IMR-90 (cell line): ENCODE results near the gene GNB5. TPM values are rescaled to one million over a fixed set of nuclear protein-coding genes. Genes with fewer than 3 reads are reported as not detected.

Experiments used
- ATAC-seq: fragments of 200-7000 bp; cut with Tn5 transposase; 2 replicates; pipeline ENCODE4 v1.9.1; 2020; ENCODE audit warnings: low read depth, mild to moderate bottlenecking, moderate library complexity
- BruUV-seq: library from RNA; stranded (reverse); fragments of 400-500 nt; replicated peaks from 2 replicates; lab custom pipeline; 2021; lab: Mats Ljungman, UMichigan
- CTCF ChIA-PET: fragments of 300-600 bp; formaldehyde crosslinking; extraction: SDS; loops from one replicate; lab custom pipeline; 2021; ENCODE audit warnings: antibody characterized with exemption; lab: Yijun Ruan, JAX
- POLR2A ChIA-PET: fragments of 300-600 bp; sonication (Branson Sonifier 250); formaldehyde crosslinking; loops from one replicate; lab custom pipeline; 2022; ENCODE audit warnings: antibody characterized with exemption; ENCODE audit not compliant: unreplicated experiment; lab: Charles Lee
- DNase-seq: peaks from one replicate; pipeline ENCODE4 v3.0.0; 2013
- H2AFZ ChIP-seq: replicated peaks from 2 replicates; pipeline ENCODE3; 2013; ENCODE audit warnings: low read length, mild to moderate bottlenecking; ENCODE audit not compliant: poor library complexity
- H2AK5ac ChIP-seq: 2 replicates; pipeline ENCODE4 v1.6.1; 2013; ENCODE audit warnings: low read depth, low read length, inconsistent platforms
- H2AK9ac ChIP-seq: replicated peaks from 2 replicates; pipeline ENCODE3; 2013; ENCODE audit warnings: mild to moderate bottlenecking, low read depth, low read length, moderate library complexity; ENCODE audit not compliant: poor library complexity
- H2BK120ac ChIP-seq: 2 replicates; pipeline ENCODE4 v1.6.1; 2013; ENCODE audit warnings: low read depth, low read length, inconsistent platforms
- H2BK15ac ChIP-seq: 3 replicates; pipeline ENCODE4 v1.6.1; 2013; ENCODE audit warnings: low read depth, low read length, inconsistent platforms
- H2BK20ac ChIP-seq: 2 replicates; pipeline ENCODE4 v1.6.1; 2013; ENCODE audit warnings: low read depth, mild to moderate bottlenecking, inconsistent platforms, low read length, moderate library complexity
- H2BK5ac ChIP-seq: 2 replicates; pipeline ENCODE4 v1.6.1; 2013; ENCODE audit warnings: mild to moderate bottlenecking, low read depth, low read length, inconsistent platforms; ENCODE audit not compliant: poor library complexity, severe bottlenecking
- H3K14ac ChIP-seq: replicated peaks from 2 replicates; pipeline ENCODE4 v1.6.1; 2013; ENCODE audit warnings: low read depth, low read length, inconsistent platforms
- H3K18ac ChIP-seq: 2 replicates; pipeline ENCODE4 v1.6.1; 2013; ENCODE audit warnings: low read depth, low read length, control low read depth
- H3K23ac ChIP-seq: 2 replicates; pipeline ENCODE4 v1.6.1; 2013; ENCODE audit warnings: low read depth, low read length, inconsistent platforms
- H3K27ac ChIP-seq: 2 replicates; pipeline ENCODE4 v1.5.1; 2013; ENCODE audit warnings: mild to moderate bottlenecking, control low read depth, low read length; ENCODE audit not compliant: insufficient read depth
- H3K27me3 ChIP-seq: 2 replicates; pipeline ENCODE4 v1.6.1; 2013; ENCODE audit warnings: low read length; ENCODE audit not compliant: control insufficient read depth, insufficient read depth
- H3K36me3 ChIP-seq: 2 replicates; pipeline ENCODE4 v1.6.1; 2013; ENCODE audit warnings: low read length, mixed read lengths; ENCODE audit not compliant: control insufficient read depth, insufficient read depth
- H3K4ac ChIP-seq: 2 replicates; pipeline ENCODE4 v1.6.1; 2013; ENCODE audit warnings: low read depth, low read length, inconsistent platforms
- H3K4me1 ChIP-seq: 2 replicates; pipeline ENCODE4 v1.6.1; 2013; ENCODE audit warnings: low read length, mixed read lengths; ENCODE audit not compliant: control insufficient read depth, insufficient read depth
- H3K4me2 ChIP-seq: 2 replicates; pipeline ENCODE4 v1.6.1; 2013; ENCODE audit warnings: low read depth, mild to moderate bottlenecking, control low read depth, low read length, moderate library complexity
- H3K4me3 ChIP-seq: 2 replicates; pipeline ENCODE4 v1.5.1; 2013; ENCODE audit warnings: low read depth, mild to moderate bottlenecking, control low read depth, low read length, moderate library complexity; ENCODE audit not compliant: insufficient read depth
- H3K56ac ChIP-seq: 2 replicates; pipeline ENCODE4 v1.6.1; 2013; ENCODE audit warnings: low read length, inconsistent platforms; ENCODE audit not compliant: insufficient read depth; ENCODE audit errors: extremely low read depth
- H3K79me1 ChIP-seq, 2 experiments: 2 replicates each; pipeline ENCODE4 v1.6.1; 2013; ENCODE audit warnings: low read length in 2 of 2, inconsistent platforms in 1 of 2, low read depth in 1 of 2
- H3K9ac ChIP-seq: 2 replicates; pipeline ENCODE4 v1.6.1; 2013; ENCODE audit warnings: low read depth, low read length, control low read depth
- H3K9me1 ChIP-seq: 2 replicates; pipeline ENCODE4 v1.6.1; 2013; ENCODE audit warnings: low read length, inconsistent platforms; ENCODE audit not compliant: insufficient read depth
- H3K9me3 ChIP-seq: 2 replicates; pipeline ENCODE4 v1.6.1; 2013; ENCODE audit warnings: low read length; ENCODE audit not compliant: control insufficient read depth, insufficient read depth
- H4K20me1 ChIP-seq: 2 replicates; pipeline ENCODE4 v1.6.1; 2013; ENCODE audit warnings: low read length, inconsistent platforms; ENCODE audit not compliant: insufficient read depth
- H4K5ac ChIP-seq: 2 replicates; pipeline ENCODE4 v1.6.1; 2013; ENCODE audit warnings: mild to moderate bottlenecking, low read depth, low read length, control low read depth
- H4K8ac ChIP-seq, 2 experiments: 2 replicates each; pipeline ENCODE4 v1.6.1; 2013; ENCODE audit warnings: low read depth in 2 of 2, low read length in 2 of 2, control low read depth in 1 of 2, inconsistent platforms in 1 of 2
- H4K91ac ChIP-seq: 2 replicates; pipeline ENCODE4 v1.6.1; 2013; ENCODE audit warnings: low read depth, low read length, inconsistent platforms; ENCODE audit not compliant: insufficient read depth
- BHLHE40 ChIP-seq: fragments of 150-350 bp; IDR thresholded peaks from 2 replicates; pipeline ENCODE4 v1.6.1; 2016; ENCODE audit warnings: mild to moderate bottlenecking, low read depth, low read length
- CEBPB ChIP-seq: IDR thresholded peaks from 2 replicates; pipeline ENCODE4 v1.6.1; 2012; ENCODE audit warnings: low read depth, low read length, improper control_type of control experiment
- CHD1 ChIP-seq: IDR thresholded peaks from 2 replicates; pipeline ENCODE4 v1.6.1; 2012; ENCODE audit warnings: low read depth, low read length, improper control_type of control experiment
- FOS ChIP-seq: fragments of 150-350 bp; IDR thresholded peaks from 2 replicates; pipeline ENCODE4 v1.6.1; 2016; ENCODE audit warnings: low read depth, low read length
- MAFK ChIP-seq: IDR thresholded peaks from 2 replicates; pipeline ENCODE4 v1.6.1; 2012; ENCODE audit warnings: low read depth, low read length, improper control_type of control experiment
- MAZ ChIP-seq: IDR thresholded peaks from 2 replicates; pipeline ENCODE4 v1.6.1; 2012; ENCODE audit warnings: low read depth, mild to moderate bottlenecking, low read length, improper control_type of control experiment, moderate library complexity, borderline replicate concordance
- MXI1 ChIP-seq: IDR thresholded peaks from 2 replicates; pipeline ENCODE4 v1.6.1; 2012; ENCODE audit warnings: low read depth, mild to moderate bottlenecking, low read length, moderate library complexity, borderline replicate concordance
- NFE2L2 ChIP-seq: fragments of 150-350 bp; IDR thresholded peaks from 2 replicates; pipeline ENCODE4 v1.6.1; 2016; ENCODE audit warnings: low read depth, mild to moderate bottlenecking, low read length
- POLR2A ChIP-seq: IDR thresholded peaks from 2 replicates; pipeline ENCODE4 v1.6.1; 2012; ENCODE audit warnings: mild to moderate bottlenecking, low read depth, low read length
- RAD21 ChIP-seq: IDR thresholded peaks from 2 replicates; pipeline ENCODE4 v1.6.1; 2012; ENCODE audit warnings: low read length, improper control_type of control experiment
- RCOR1 ChIP-seq: IDR thresholded peaks from 2 replicates; pipeline ENCODE4 v1.6.1; 2012; ENCODE audit warnings: mild to moderate bottlenecking, low read length, improper control_type of control experiment; ENCODE audit not compliant: insufficient replicate concordance
- RFX5 ChIP-seq: IDR thresholded peaks from 2 replicates; pipeline ENCODE4 v1.8.0; 2012; ENCODE audit warnings: low read depth, mild to moderate bottlenecking, low read length, moderate library complexity
- SMC3 ChIP-seq: fragments of 150-350 bp; IDR thresholded peaks from 2 replicates; pipeline ENCODE4 v1.6.1; 2016; ENCODE audit warnings: low read depth, mild to moderate bottlenecking, antibody characterized with exemption, low read length, moderate library complexity
- WGBS, 2 experiments: methylation state at CpG; one replicate each; pipeline versions ENCODE4 v1.1.5 to v1.1.7; 2013; ENCODE audit warnings: missing lambda C conversion rate in 2 of 2; ENCODE audit not compliant: insufficient read length in 1 of 2; ENCODE audit errors: extremely low coverage in 2 of 2; 5-methylcytosine and 5-hydroxymethylcytosine counted together
- dilution Hi-C: fragments of 300-500 bp; cut with HindIII; formaldehyde crosslinking; loops from one replicate; pipeline ENCODE4 v1.14.3; 2018; ENCODE audit warnings: low sequenced_read_pairs; ENCODE audit not compliant: unreplicated experiment
- in situ Hi-C: fragments of 300-500 bp; cut with MboI; formaldehyde crosslinking; loops from 3 replicates; pipeline ENCODE4 v1.14.3; 2019; ENCODE audit warnings: low sequenced_read_pairs, inconsistent platforms, mixed read lengths
- intact Hi-C: fragments of 100-400 bp; cut with micrococcal nuclease; formaldehyde crosslinking; loops from 2 replicates; pipeline ENCODE4 v1.10.0; 2022
- polyA plus RNA-seq, 3 experiments: library from polyadenylated mRNA; depleted of rRNA; stranded (reverse); fragments of >200 nt; gene quantifications; 2 replicates each; pipeline ENCODE4 v1.2.3, GENCODE V29; 2012; ENCODE audit warnings: low replicate concordance in 1 of 3
- total RNA-seq: library from RNA; depleted of rRNA; stranded (reverse); fragments of >200 nt; gene quantifications from 2 replicates; pipeline ENCODE4 v1.2.3, GENCODE V29; 2012
- TF ChIP-seq, protein P1 (sequence below): fragments of 150-350 bp; IDR thresholded peaks from 2 replicates; pipeline ENCODE4 v1.6.1; 2016; ENCODE audit warnings: low read depth, mild to moderate bottlenecking, low read length, moderate library complexity, borderline replicate concordance
- TF ChIP-seq, protein P2 (sequence below): fragments of 150-350 bp; IDR thresholded peaks from 2 replicates; pipeline ENCODE4 v1.6.1; 2017; ENCODE audit warnings: mild to moderate bottlenecking, antibody characterized with exemption, low read length, low read depth
- TF ChIP-seq, protein P3 (sequence below): conservative IDR thresholded peaks from 2 replicates; pipeline ENCODE4 v1.5.1; 2012; ENCODE audit warnings: mild to moderate bottlenecking, low read depth, low read length, improper control_type of control experiment

Gene GNB5
- total and polyA plus RNA-seq, 2 of the 4 experiments (the other 2 are of a cell fraction) = 27.7 to 33.2 TPM

DNA sequence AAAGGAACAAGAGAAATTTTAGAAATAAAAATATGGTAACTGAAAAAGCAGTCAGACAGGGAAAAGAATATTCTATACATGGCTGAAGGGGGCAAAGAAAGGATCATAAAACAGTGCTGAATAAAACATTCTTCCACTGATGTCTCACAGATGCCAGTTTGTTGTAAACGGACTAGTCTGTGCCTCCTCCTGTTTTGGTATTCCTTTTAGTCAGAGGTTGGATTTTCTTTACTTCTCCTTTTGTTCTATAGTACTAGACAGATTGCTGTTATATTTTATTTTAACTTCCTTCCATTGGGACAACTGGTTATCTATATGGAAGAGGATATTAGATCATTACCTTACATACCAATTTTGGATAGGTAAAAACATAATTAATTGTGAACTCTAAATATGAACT, 16.0 kb upstream of the GNB5 start:
- no peak overlapping the region for H2AK9ac ChIP-seq
- ATAC-seq = no peak
- H4K8ac ChIP-seq = no peak overlapping the region
- H4K5ac ChIP-seq = no peak overlapping the region
- H3K4me1 ChIP-seq = no peaks in the 10 kb centered on the region
- no peak for DNase-seq
- WGBS, 2 experiments = no CpG with 5 or more reads among the region's 1 CpG
- no peaks in the 10 kb centered on the region for H3K79me1 ChIP-seq
- H3K9me3 ChIP-seq = no peaks in the 10 kb centered on the region
- H2AFZ ChIP-seq = no peak overlapping the region
- H3K23ac ChIP-seq = no peak overlapping the region
- intact Hi-C loops = loop anchor here (5.0 kb wide), 1 partner anchor 225 kb away; no protein-coding TSS in a partner anchor
- no peak overlapping the region for H3K9ac ChIP-seq
- no peaks in the 10 kb centered on the region for H3K9me1 ChIP-seq
- H3K4me2 ChIP-seq = no peak overlapping the region
- no peak overlapping the region for H4K91ac ChIP-seq
- no peak overlapping the region for H3K4ac ChIP-seq
- no peak overlapping the region for H2BK5ac ChIP-seq
- no peak overlapping the region for H2AK5ac ChIP-seq
- no peak overlapping the region for H3K27ac ChIP-seq
- BruUV-seq = no TSS peak
- no peak overlapping the region for H2BK20ac ChIP-seq
- in situ Hi-C loops = no loop called here
- H2BK120ac ChIP-seq = no peak overlapping the region
- no peak for TF ChIP-seq MAFK
- TF ChIP-seq FOS = no peak
- no peak for TF ChIP-seq BHLHE40
- TF ChIP-seq, protein P1, sequence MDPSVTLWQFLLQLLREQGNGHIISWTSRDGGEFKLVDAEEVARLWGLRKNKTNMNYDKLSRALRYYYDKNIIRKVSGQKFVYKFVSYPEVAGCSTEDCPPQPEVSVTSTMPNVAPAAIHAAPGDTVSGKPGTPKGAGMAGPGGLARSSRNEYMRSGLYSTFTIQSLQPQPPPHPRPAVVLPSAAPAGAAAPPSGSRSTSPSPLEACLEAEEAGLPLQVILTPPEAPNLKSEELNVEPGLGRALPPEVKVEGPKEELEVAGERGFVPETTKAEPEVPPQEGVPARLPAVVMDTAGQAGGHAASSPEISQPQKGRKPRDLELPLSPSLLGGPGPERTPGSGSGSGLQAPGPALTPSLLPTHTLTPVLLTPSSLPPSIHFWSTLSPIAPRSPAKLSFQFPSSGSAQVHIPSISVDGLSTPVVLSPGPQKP = no peak
- TF ChIP-seq RAD21 = no peak
- TF ChIP-seq, protein P2, sequence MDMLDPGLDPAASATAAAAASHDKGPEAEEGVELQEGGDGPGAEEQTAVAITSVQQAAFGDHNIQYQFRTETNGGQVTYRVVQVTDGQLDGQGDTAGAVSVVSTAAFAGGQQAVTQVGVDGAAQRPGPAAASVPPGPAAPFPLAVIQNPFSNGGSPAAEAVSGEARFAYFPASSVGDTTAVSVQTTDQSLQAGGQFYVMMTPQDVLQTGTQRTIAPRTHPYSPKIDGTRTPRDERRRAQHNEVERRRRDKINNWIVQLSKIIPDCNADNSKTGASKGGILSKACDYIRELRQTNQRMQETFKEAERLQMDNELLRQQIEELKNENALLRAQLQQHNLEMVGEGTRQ = no peak
- no peak for TF ChIP-seq RFX5
- TF ChIP-seq CEBPB = no peak
- TF ChIP-seq CHD1 = no peak
- TF ChIP-seq MAZ = no peak
- no peak for TF ChIP-seq MXI1
- no peak for TF ChIP-seq POLR2A
- no peak for TF ChIP-seq SMC3
- TF ChIP-seq, protein P3, sequence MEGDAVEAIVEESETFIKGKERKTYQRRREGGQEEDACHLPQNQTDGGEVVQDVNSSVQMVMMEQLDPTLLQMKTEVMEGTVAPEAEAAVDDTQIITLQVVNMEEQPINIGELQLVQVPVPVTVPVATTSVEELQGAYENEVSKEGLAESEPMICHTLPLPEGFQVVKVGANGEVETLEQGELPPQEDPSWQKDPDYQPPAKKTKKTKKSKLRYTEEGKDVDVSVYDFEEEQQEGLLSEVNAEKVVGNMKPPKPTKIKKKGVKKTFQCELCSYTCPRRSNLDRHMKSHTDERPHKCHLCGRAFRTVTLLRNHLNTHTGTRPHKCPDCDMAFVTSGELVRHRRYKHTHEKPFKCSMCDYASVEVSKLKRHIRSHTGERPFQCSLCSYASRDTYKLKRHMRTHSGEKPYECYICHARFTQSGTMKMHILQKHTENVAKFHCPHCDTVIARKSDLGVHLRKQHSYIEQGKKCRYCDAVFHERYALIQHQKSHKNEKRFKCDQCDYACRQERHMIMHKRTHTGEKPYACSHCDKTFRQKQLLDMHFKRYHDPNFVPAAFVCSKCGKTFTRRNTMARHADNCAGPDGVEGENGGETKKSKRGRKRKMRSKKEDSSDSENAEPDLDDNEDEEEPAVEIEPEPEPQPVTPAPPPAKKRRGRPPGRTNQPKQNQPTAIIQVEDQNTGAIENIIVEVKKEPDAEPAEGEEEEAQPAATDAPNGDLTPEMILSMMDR = no peak
- TF ChIP-seq NFE2L2 = no peak
- no peak for TF ChIP-seq RCOR1
- POLR2A ChIA-PET = no interaction called here
- no peak overlapping the region for H3K4me3 ChIP-seq
- peaks cover 17% of the 10 kb centered on the region for H3K27me3 ChIP-seq
- H2BK15ac ChIP-seq = no peak overlapping the region
- no peak overlapping the region for H3K18ac ChIP-seq
- dilution Hi-C loops = no loop called here
- H3K56ac ChIP-seq = no peak overlapping the region
- CTCF ChIA-PET = no interaction called here
- H3K14ac ChIP-seq = no peak overlapping the region
- no peaks in the 10 kb centered on the region for H4K20me1 ChIP-seq
- H3K36me3 ChIP-seq = no peaks in the 10 kb centered on the region
